Limb (tissue), 2 donors: Measurements from ENCODE around the gene TSGA10.
"Not testable (repeated sequence)": the region's sequence is repeated elsewhere in the genome, so short reads cannot be mapped to it uniquely, and the experiment has no call there.

ENCODE experiments used
- DNase-seq, 2 donors: peaks; one replicate each; pipeline ENCODE4 v3.0.0-alpha.2; 2016; ENCODE audit errors: extremely low spot score in 2 of 2

The TSGA10 gene

DNA sequence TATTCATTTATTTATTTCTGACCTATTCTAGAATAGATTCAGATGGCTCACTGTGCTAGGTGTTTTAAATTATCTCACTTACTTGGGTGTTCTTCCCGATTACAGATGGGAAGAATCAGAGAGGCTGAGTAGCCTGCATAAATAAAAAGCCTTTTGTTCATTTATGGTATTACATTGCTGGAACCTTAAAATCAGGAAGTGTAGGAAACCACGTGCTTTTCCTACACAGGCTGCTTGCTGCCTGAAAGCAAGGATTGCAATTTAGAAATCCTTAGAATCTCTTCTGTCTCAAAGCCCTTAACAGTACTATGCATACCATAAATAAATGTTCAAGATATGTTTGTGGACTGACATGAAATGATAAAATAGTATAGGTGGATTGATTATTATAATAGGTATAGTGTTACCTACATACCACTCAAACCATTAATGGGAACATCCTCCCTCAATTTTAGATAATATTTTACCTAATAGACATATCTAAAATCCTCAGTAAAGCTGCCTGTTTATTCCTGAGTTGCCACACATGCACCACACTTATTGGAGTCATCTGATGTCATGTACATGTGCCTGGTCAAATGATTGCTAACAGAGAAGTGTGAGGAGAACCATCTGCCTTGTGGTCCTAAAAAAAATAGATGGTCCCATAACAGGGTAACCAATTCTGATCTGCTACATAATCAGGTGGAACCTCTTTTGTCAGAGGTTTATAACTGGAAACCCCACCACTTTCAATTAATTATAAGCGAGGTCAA, 86.7 kb downstream of the TSGA10 start:
- no peak for DNase-seq

- DNase-seq = peak in 1 of 2 donors; percentile 56
Observed at GRCh38 chr2:99066075-99066958, 88.4 kb downstream of the TSGA10 start.

DNA sequence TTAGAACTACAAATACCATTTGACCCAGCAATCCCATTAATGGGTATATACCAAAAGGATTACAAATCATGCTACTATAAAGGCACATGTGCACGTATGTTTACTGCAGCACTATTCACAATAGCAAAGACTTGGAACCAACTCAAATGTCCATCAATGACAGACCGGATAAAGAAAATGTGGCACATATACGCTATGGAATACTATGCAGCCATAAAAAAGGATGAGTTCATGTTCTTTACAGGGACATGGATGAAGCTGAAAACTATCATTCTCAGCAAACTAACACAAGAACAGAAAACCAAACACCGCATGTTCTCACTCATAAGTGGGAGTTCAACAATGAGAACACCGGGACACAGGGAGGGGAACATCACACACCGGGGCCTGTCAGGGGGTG, 105.6 kb downstream of the TSGA10 start:
- not testable (repeated sequence) for DNase-seq

GRCh38 chr2:99040736-99041300, 113.9 kb downstream of the TSGA10 start:
- DNase-seq = not testable (repeated sequence)

GRCh38 chr2:99035920-99036319, 118.8 kb downstream of the TSGA10 start:
- no peak for DNase-seq

- no peak for DNase-seq
Observed at GRCh38 chr2:99032786-99033185, 122.0 kb downstream of the TSGA10 start.

- DNase-seq = no peak
Observed at GRCh38 chr2:99032001-99032400, 122.7 kb downstream of the TSGA10 start.

DNA sequence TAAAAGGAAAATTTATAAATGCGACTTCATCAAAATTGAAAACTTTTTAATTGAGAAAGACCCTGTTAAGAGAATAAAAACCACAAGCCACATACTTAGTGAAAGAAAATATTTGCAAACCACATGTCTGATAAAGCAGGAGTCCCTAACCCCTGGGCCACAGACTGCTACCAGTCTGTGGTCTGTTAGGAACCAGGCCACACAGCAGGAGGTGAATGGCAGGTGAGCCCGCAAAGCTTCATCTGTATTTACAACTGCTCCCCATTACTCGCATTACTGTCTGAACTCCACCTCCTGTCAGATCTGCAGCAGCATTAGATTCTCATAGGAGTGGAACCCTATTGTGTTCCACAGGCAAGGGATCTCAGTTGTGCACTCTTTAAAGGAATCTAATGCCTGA, 123.3 kb downstream of the TSGA10 start:
- DNase-seq = no peak

DNA sequence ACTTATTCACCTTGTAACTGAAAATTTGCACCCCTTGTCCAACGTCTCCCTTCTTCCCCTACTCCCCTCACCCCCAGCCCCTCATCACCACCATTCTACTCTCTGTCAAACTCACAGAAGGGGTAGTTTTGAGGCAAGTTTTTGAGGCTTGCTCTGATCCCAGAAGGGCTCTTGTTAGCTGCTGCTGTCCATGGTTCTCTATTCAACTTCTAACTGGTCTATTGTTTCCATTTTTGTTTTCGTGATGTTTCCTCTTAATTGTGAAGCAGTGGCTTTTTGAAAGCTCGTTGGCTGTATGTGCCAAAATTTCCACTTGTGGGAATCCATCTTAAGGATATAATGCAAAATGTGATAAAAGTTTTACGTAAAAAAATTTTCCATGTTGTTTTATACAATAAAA, 126.2 kb downstream of the TSGA10 start:
- DNase-seq = no peak

DNA sequence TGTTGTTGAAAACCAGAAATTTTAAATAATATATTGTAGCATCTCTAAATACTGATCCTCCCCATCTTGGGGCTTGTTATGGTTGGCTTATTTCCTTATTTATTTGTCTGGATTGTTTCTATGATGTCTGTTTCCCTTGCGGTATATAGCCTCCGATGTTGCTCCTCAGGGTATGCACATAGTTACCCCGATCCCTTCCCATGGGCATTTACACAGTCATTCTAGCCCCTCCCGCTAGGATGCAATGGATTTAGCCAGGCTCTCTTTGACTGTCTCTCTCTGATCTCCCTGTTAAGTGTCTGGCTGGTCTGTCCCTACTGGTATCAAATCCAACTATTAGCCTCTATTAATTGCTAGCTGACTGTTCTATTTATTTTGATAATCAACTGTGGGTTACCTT, 126.9 kb downstream of the TSGA10 start:
- DNase-seq = no peak

GRCh38 chr2:99000708-99001107, 154.0 kb downstream of the TSGA10 start:
- no peak for DNase-seq

DNA sequence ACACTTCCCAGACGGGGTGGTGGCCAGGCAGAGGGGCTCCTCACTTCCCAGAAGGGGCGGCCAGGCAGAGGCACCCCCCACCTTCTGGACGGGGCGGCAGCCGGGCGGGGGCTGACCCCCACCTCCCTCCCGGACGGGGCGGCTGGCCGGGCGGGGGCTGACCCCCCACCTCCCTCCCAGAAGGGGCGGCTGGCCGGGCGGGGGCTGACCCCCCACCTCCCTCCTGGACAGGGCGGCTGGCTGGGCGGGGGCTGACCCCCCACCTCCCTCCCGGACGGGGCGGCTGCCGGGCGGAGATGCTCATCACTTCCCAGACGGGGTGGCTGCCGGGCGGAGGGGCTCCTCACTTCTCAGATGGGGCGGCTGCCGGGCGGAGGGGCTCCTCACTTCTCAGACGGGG, 166.0 kb downstream of the TSGA10 start:
- not testable (repeated sequence) for DNase-seq

GRCh38 chr2:98985905-98986666, 168.7 kb downstream of the TSGA10 start:
- DNase-seq = no peak

GRCh38 chr2:98975611-98976010, 179.1 kb downstream of the TSGA10 start:
- no peak for DNase-seq

- DNase-seq = no peak
Observed at GRCh38 chr2:98972582-98973167, 182.1 kb downstream of the TSGA10 start.

- no peak for DNase-seq
Observed at GRCh38 chr2:98959810-98960507, 194.8 kb downstream of the TSGA10 start.

GRCh38 chr2:98952966-98953365, 201.8 kb downstream of the TSGA10 start:
- no peak for DNase-seq

DNA sequence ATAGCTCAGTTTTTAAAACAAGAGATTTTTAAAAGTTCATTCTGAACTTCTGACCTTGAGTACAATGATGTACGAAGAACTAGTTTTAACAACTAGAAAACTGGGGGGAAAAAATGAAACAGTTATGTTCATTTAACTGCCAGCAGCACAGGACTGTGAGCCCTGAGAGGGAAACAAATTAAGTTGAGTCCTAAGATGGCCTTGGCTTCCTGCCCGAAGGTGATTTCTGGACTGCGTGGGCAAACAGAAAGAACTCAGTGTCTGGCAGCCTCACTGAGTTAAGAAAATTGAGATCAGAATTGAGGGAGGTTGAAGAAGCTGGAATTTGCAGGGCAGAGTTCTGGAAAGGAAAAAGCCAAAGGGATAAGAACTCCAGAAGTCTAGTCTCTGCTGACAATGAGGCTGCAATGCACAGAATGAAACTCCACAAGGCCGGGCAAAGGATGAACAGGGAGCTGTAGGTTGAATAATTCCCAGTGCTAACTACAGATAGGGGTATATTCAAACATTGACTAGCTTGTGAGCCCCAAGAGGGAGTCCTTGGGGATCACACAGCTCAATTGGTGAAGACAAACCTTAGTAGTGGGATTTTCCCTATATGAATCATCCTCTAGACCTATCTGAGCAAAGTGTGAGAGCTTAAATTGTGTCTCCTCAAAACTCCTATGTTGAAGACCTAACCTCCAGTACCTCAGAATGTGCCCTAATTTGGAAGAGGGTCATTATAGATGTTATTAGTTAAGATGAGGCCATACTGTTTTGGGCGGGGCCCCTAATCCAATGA, 205.6 kb downstream of the TSGA10 start:
- no peak for DNase-seq

DNA sequence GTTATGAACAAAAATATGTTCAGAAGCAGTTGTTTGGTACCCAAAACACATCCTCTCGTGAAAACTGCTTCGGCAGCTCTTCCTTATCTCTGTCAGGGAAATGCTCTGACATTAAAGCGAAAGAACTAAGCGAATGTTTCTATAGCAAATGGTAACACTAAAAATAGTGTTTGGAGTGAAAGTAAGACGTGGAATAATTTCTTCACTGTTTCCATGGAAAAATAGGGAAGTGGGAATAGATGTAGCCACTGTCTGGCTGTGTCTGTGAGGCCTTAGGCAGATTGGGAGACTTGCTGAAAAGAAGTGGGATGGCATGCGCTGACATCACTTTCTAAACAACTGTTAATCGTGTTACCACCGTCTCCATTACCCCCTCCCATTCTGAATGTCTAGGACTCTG, 207.2 kb downstream of the TSGA10 start:
- peak in 1 of 2 donors; percentile 6 for DNase-seq
